ENCODE data around the gene DPP7. TPM values are rescaled to one million over a fixed set of nuclear protein-coding genes. Genes with fewer than 3 reads are reported as not detected.

DPP7 gene
- total and polyA plus RNA-seq, 2 experiments from 2014 or later: 19.7 to 26.8 TPM

GRCh38 chr9:137150617-137151457 is 36.3 kb upstream of the DPP7 start:
- Histone ChIP-seq H3K27me3 (ENCODE audit: insufficient read depth) (peaks cover 16% of the 10 kb centered on the region), H3K4me1 (ENCODE audit: insufficient read depth) (no peaks in the 10 kb centered on the region), H3K36me3 (ENCODE audit: insufficient read depth) (no peaks in the 10 kb centered on the region), H3K9me2 (ENCODE audit: insufficient read depth) (no peaks in the 10 kb centered on the region), H3K4me3 (no peak overlapping the region), H3K4me2 (no peak overlapping the region), H3K27ac (ENCODE audit: low read depth) (no peak overlapping the region), H3F3A (replicated peaks; ENCODE audit: low read depth) (peaks cover 19% of the 10 kb centered on the region), H4K20me1 (replicated peaks; ENCODE audit: insufficient read depth) (no peaks in the 10 kb centered on the region; the same call in 1 of the 2 replicates), H2AFZ (no peak overlapping the region), H3K79me2 (replicated peaks; ENCODE audit: insufficient read depth) (no peaks in the 10 kb centered on the region)
- Mint-ChIP-seq H3K4me3 (no peak overlapping the region), H3K4me1 (peaks cover 2% of the 10 kb centered on the region; the same call in 2 of the 3 replicates), H3K9me3 (peaks cover 13% of the 10 kb centered on the region; the same call in 2 of the 3 replicates), H3K27me3 (ENCODE audit: insufficient read depth, low read depth, poor library complexity) (peaks cover 18% of the 10 kb centered on the region), H3K27ac (no peak overlapping the region), H3K36me3 (ENCODE audit: low read depth) (no peaks in the 10 kb centered on the region)
- DNase-seq (ENCODE audit: low spot score): peak; percentile 76
- TF ChIP-seq ZNF462 (CRISPR knock-in tag; IDR thresholded peaks at IDR 0.05): no peak
- TF ChIP-seq ZNF331 (CRISPR knock-in tag; IDR thresholded peaks at IDR 0.05; ENCODE audit: low read depth): no peak
- no peak for TF ChIP-seq POLR2AphosphoS5 (IDR thresholded peaks at IDR 0.05; ENCODE audit: low read depth)
- no peak for TF ChIP-seq NANOG (IDR thresholded peaks at IDR 0.05; ENCODE audit: borderline replicate concordance)
- TF ChIP-seq EZH2phosphoT487 (IDR thresholded peaks at IDR 0.05; ENCODE audit: unreplicated experiment): no peak
- no peak for TF ChIP-seq CREB1 (CRISPR knock-in tag; IDR thresholded peaks at IDR 0.05; ENCODE audit: low read depth)
- TF ChIP-seq ZNF114 (CRISPR knock-in tag; IDR thresholded peaks at IDR 0.05): no peak
- no peak for TF ChIP-seq ETS1 (IDR thresholded peaks at IDR 0.05)
- no peak for TF ChIP-seq EZH2 (IDR thresholded peaks at IDR 0.05; ENCODE audit: low read depth, unreplicated experiment)
- no peak for TF ChIP-seq JUNB (IDR thresholded peaks at IDR 0.05; ENCODE audit: unreplicated experiment)
- no peak for TF ChIP-seq CTCF (conservative IDR thresholded peaks at IDR 0.05; ENCODE audit: low read depth in 2 of 2)
- TF ChIP-seq STAT1 (IDR thresholded peaks at IDR 0.05; ENCODE audit: unreplicated experiment): no peak
- no peak for TF ChIP-seq REST (IDR thresholded peaks at IDR 0.05; ENCODE audit: unreplicated experiment)
- ATAC-seq: peak; percentile 13; the same call in 2 of the 3 replicates
